GM04504 (cell line): ENCODE data around the gene LANCL2.
"Not testable (repeated sequence)": the region's sequence is repeated elsewhere in the genome, so short reads cannot be mapped to it uniquely, and the experiment has no call there.

Experiments used
- DNase-seq: peaks from one replicate; pipeline ENCODE4 v3.0.0-alpha.2; 2012; ENCODE audit warnings: low read depth

LANCL2 gene

GRCh38 chr7:55365205-55365674, at the start of gene LANCL2:
Gene LANCL2, plus strand, starts transcription at chr7:55365337. Its CDS starts 689 bp downstream, at chr7:55366026.
- no peak for DNase-seq

DNA sequence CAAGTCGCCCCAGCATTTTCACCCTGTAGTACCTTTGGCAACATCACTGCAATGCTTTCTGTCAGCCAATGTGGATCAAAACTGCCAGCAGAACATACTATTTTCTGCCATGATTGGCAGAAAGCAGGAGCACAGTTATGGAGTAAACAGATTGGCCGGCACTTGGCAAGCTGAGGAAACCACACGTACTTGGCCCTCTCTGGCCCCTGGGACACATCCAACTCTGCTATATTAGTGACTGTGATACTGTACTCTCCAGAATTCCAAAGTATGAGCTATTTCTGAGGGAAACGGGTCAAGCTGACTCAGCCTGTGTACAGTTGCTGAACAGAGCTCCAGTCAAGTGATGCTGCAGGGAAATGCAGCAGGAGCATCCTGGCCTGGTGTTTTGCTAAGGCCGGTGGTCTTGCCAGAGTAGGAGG, 39.8 kb upstream of the LANCL2 start:
- DNase-seq: peak; percentile 92

- DNase-seq: no peak
Measured at GRCh38 chr7:55326081-55326835, 38.9 kb upstream of the LANCL2 start.

- no peak for DNase-seq
Measured at GRCh38 chr7:55326945-55327626, 38.1 kb upstream of the LANCL2 start.

DNA sequence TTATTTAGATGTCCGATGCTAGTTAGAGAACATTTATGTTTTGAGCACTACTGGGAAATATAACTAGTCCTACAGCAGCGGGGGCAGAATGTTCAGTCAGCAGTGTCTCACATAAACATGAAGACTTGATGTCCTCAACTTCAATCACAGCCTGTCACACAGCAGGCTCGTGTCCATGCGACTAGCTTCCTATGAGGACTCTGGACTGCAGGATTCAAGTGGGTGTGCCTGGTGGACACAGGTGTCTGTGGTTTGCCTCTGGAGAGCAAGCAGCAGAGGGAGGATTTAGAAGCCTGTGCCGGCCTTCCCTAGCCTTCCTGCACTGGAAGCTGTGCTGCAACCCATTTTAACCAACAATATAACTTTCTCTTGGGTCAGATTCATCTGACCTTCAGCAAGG, 30.0 kb upstream of the LANCL2 start:
- no peak for DNase-seq

GRCh38 chr7:55335786-55336185, 29.4 kb upstream of the LANCL2 start:
- DNase-seq: no peak

- DNase-seq: no peak
Measured at GRCh38 chr7:55336540-55336939, 28.6 kb upstream of the LANCL2 start.

DNA sequence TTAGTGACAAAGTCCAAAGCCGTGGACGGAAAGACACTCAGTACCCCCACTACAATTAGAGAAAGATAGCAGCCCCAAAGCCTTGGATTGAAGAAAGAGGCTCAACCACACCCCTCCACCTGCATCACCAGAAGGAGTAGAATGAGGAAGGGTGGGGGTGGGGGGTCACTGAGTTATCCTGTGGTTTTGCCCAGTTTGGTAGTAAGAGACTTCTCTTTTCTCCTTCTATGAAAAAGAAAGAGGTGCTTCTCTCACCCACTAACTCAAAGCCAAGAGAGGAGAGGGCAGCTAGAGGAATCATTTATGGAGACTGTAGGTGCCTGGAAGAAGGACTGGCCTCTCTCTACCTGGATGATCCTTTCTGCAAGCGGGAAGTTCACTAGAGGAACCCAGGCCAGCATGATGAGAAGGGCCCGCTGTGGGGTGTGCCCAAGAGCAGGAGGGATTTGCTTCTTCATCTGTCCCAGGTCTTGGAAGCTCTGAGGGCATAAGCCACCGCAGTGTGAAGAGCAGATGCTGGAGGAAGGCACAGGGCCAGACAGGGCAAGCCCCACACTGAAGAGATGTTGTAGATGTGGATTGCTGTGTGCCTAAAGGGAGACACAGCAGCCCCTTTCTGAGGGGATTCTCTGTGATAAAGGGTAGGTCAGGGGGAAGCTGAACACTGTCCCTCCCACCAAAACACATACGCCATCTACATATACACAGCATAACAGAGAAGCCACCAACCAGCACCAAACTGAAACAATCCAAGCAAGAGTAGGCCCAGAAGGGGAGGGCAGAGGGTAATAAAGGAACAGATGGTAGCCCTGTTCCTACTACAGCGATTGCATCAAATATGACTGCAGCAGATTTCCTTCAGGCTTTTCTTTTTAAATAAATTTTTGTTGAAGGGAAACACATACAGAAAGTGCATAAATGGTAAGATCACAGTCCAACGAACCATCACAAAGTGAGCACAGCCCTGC, 25.8 kb upstream of the LANCL2 start:
- no peak for DNase-seq

DNA sequence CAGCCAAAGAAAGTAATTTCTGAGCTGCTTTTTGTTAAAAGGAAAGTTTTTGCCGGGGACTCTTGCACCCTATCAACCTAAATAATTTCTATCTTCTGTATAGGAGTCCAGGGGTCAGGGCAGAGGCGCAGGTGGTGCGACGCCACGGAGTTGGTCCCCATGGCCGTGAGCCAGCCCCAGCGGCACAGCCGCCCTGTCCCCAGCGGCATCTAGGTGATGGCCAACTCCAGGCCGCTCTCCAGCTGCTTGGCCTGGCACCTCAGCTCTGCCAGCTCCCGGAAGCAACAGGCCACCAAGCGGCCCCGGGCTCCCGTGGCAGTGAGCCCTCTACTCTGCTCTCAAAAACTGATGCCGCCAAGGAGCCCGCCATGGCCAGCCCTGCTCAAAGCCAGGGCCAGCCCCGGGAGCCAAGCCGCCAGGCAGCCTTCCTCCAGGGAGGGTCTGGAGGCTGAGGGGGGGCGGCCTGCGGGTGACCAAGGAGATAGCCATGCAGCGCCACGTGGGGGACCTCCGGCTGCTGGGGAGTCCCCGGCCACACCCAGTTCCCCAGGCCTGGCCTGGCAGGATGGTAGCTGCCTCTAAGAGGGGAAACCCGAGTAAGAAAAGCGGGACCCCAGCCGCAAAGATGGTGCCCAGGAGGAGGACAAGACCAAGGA, 22.8 kb upstream of the LANCL2 start:
- DNase-seq: no peak

DNA sequence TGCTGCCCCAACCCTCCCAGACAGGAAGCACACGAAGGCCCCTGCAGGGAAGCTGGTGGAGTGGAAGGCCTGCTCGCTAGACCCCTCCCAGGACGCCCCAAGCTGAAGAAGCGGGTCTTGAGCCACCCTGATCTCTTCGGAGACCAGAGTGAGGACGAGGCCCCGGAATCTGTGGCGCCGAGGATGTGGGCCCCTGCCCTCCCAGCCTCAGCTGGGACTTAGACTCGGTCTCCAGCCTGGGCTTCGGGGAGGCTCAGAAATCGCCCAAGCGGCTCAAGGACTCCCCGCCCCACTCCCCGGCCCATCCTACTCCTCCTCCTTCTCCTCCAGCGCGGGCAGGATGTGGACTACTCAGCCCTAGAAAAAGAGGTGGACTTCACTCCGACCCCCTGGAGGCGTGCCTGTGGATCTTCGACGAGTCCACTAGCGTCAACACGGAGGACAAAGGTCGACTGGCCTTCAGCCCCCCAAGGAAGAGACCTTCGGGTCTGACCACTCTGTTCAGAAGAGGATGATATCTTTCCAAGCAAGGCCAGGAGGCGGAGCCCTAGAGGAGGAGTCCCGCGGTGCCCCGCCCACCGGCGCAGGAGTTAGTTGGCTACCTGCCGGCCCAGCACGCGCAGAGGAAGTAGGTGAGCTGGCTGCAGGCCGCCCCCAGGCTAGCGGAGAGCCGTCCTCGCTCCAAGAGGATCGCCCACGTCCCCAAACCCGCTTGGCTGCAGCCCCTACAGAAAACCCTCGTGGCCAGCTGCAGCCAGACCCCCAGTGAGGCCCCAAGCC, 21.9 kb upstream of the LANCL2 start:
- no peak for DNase-seq

GRCh38 chr7:55343860-55344606, 21.1 kb upstream of the LANCL2 start:
- DNase-seq: no peak

DNA sequence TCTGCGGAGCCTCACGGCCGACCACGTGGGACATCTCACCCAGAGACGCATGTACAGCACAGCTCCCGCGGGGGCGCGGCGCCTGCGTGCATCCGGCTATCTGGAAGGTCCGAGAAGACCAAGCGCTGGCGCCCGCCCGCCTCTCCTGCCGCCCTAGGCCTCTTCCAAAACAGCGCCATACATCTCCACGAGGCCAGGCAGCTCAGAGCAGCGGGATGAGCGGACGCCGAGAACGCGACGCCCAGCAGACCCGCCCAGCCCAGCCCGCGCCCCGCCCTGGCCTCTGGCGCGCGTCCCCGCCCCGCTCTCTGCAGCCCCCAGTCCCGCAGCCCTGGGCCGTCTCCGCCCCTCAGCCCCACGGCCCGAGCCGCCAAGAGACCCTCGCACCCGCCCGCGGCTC, 20.3 kb upstream of the LANCL2 start:
- DNase-seq: no peak

GRCh38 chr7:55345292-55345691, 19.8 kb upstream of the LANCL2 start:
- no peak for DNase-seq

GRCh38 chr7:55348502-55348901, 16.6 kb upstream of the LANCL2 start:
- DNase-seq: no peak

- no peak for DNase-seq
Measured at GRCh38 chr7:55349121-55349520, 16.0 kb upstream of the LANCL2 start.

DNA sequence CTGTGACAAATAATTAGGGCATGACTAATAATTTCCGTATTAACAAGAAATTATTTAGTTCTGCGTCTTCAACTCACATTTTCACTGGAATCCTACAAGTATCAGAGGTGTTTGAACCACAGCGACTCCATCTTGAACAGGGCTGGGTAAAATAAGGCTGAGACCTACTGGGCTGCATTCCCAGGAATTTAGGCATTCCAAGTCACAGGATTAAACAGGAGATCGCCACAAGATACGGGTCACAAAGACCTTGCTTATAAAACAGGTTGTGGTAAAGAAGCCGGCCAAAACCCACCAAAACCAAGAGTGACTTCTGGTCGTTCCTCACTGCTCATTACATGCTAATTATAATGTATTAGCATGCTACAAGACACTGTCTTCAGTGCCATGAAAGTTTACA, 14.9 kb upstream of the LANCL2 start:
- DNase-seq: no peak

GRCh38 chr7:55351263-55351662, 13.9 kb upstream of the LANCL2 start:
- DNase-seq: no peak

DNA sequence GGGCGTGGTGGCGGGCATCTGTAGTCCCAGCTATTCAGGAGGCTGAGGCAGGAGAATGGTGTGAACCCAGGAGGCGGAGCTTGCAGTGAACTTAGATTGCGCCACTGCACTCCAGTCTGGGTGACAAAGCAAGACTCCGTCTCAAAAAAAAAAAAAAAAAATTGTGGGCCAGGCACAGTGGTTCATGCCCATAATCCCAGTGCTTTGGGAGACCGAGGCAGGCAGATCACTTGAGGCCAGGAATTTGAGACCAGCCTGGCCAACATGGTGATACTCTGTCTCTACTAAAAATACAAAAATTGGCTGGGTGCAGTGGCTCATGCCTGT, 12.2 kb upstream of the LANCL2 start:
- not testable (repeated sequence) for DNase-seq

DNA sequence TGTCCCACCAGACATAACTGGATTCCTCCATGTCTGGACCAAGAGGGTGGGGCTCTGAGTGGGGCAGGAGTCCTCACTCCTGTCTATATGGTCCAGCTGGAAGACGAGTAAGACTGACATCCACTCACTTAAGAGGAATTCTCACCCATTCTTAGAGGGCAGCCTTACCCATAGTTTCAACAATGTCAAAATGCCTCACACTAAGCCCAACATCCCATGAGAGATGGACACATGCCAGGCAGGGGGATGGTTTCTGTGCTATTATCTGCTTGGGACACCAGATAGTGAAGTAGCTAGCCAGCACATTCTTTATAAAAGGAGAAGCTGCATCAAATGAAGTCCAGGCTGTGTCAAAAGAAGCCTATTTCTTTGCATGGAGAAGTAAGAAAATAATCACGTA, 4.7 kb upstream of the LANCL2 start:
- DNase-seq: no peak

- no peak for DNase-seq
Measured at GRCh38 chr7:55361560-55361959, 3.6 kb upstream of the LANCL2 start.
